Keratinocyte (primary cell): ENCODE measurements around the gene TRPV4.

Experiments used
- EZH2 ChIP-seq: IDR thresholded peaks from one replicate; pipeline ENCODE4 v1.6.1; 2012; ENCODE audit warnings: inconsistent platforms, mild to moderate bottlenecking, low read length, moderate library complexity
- TF ChIP-seq, protein P1 (sequence below), 3 experiments: IDR thresholded peaks in 1 of 3; conservative IDR thresholded peaks in 1 of 3; optimal IDR thresholded peaks in 1 of 3; 2 replicates in 2 of 3; 3 replicates in 1 of 3; pipeline versions ENCODE3 to v1.5.1; 2011; ENCODE audit warnings: low read length in 3 of 3, mild to moderate bottlenecking in 3 of 3, moderate library complexity in 2 of 3, control low read depth in 1 of 3, inconsistent platforms in 1 of 3; ENCODE audit not compliant: insufficient read depth in 2 of 3; ENCODE audit errors: extremely low read depth in 1 of 3

DNA sequence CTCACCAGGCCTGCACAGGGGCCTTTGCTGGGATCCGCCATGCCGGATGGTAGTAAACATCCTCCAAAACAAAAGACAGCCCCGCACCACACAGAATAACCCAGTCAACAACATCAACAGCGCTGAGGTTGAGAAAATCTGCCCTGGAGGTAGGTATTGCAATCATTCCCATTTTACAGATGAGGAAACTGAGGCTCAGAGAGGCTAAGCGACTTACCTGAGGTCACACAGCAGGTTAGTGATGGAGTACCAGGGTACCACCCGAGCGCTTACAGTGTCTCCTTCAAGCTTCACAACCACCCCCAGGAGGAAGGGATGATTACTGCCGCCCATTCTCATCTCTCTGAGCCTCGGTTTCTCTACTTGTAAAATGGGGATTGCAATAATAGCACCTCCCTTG lies 14.9 kb downstream of the TRPV4 start:
- TF ChIP-seq, protein P1, sequence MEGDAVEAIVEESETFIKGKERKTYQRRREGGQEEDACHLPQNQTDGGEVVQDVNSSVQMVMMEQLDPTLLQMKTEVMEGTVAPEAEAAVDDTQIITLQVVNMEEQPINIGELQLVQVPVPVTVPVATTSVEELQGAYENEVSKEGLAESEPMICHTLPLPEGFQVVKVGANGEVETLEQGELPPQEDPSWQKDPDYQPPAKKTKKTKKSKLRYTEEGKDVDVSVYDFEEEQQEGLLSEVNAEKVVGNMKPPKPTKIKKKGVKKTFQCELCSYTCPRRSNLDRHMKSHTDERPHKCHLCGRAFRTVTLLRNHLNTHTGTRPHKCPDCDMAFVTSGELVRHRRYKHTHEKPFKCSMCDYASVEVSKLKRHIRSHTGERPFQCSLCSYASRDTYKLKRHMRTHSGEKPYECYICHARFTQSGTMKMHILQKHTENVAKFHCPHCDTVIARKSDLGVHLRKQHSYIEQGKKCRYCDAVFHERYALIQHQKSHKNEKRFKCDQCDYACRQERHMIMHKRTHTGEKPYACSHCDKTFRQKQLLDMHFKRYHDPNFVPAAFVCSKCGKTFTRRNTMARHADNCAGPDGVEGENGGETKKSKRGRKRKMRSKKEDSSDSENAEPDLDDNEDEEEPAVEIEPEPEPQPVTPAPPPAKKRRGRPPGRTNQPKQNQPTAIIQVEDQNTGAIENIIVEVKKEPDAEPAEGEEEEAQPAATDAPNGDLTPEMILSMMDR (optimal IDR thresholded peaks at IDR 0.05 in 1 of 3, IDR thresholded peaks at IDR 0.05 in 1 of 3, conservative IDR thresholded peaks at IDR 0.05 in 1 of 3; ENCODE audit: extremely low read depth in 1 of 3, insufficient read depth in 2 of 3, low read length in 3 of 3), result no peak
- TF ChIP-seq EZH2, result no peak
